ACC112 (cell line): ENCODE data around the gene SLC2A3.
"Not testable (repeated sequence)": the region's sequence is repeated elsewhere in the genome, so short reads cannot be mapped to it uniquely, and the experiment has no call there.

Experiments used
- H2AFZ ChIP-seq: fragments of 200-600 bp; sonication (generic); one replicate; pipeline ENCODE4 v1.6.0; 2017; ENCODE audit warnings: antibody characterized with exemption, low read length; ENCODE audit not compliant: unreplicated experiment
- H3K27ac ChIP-seq: fragments of 200-600 bp; sonication (generic); 2 replicates; pipeline ENCODE4 v1.5.1; 2014; ENCODE audit warnings: low read depth, mild to moderate bottlenecking, antibody characterized with exemption, low read length, moderate library complexity
- H3K27me3 ChIP-seq: fragments of 200-600 bp; sonication (generic); 2 replicates; pipeline ENCODE4 v1.6.1; 2014; ENCODE audit warnings: mild to moderate bottlenecking, antibody characterized with exemption, low read length, moderate library complexity, mixed read lengths; ENCODE audit not compliant: insufficient read depth
- H3K36me3 ChIP-seq: fragments of 200-600 bp; sonication (generic); 2 replicates; pipeline ENCODE4 v1.6.1; 2016; ENCODE audit warnings: mild to moderate bottlenecking, antibody characterized with exemption, low read length, moderate library complexity, mixed read lengths; ENCODE audit not compliant: insufficient read depth
- H3K4me1 ChIP-seq: fragments of 200-600 bp; sonication (generic); one replicate; pipeline ENCODE4 v1.6.1; 2016; ENCODE audit warnings: low read length, mixed read lengths; ENCODE audit not compliant: insufficient read depth, unreplicated experiment, control insufficient read depth
- H3K4me3 ChIP-seq: fragments of 200-600 bp; sonication (generic); 2 replicates; pipeline ENCODE4 v1.5.1; 2014; ENCODE audit warnings: mild to moderate bottlenecking, low read depth, low read length
- H3K79me2 ChIP-seq: fragments of 200-600 bp; sonication (generic); one replicate; pipeline ENCODE4 v1.6.0; 2016; ENCODE audit warnings: low read length; ENCODE audit not compliant: control insufficient read depth, unreplicated experiment, insufficient read depth

Gene SLC2A3

GRCh38 chr12:7935590-7936581 lies at the start of gene SLC2A3:
Gene SLC2A3, minus strand, starts transcription at chr12:7936187. Its CDS starts 153 bp downstream, at chr12:7936034.
- H3K36me3 ChIP-seq = peaks cover 15% of the 10 kb centered on the region
- peak within 1 kb of the TSS; percentile 80 for H3K27ac ChIP-seq

DNA sequence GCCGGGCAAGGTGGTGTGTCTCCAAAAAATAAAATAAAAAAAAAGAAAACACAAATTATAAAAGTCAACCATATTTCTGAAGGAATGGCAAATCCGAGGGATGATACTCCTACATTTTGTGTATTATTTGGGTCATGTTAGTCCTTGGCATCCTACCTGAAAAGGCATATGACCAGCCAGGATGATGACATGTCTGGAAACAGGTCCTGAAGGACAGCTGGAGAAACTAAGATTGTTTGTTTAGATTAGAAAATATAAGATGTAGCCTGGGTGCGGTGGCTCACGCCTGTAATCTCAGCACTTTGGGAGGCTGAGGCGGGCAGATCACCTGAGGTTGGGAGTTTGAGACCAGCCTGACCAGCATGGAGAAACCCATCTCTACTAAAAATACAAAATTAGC lies 48.9 kb upstream of the SLC2A3 start:
- Histone ChIP-seq H3K27ac (no peak overlapping the region), H2AFZ (no peak overlapping the region), H3K79me2 (no peaks in the 10 kb centered on the region), H3K4me3 (no peak overlapping the region), H3K27me3 (no peaks in the 10 kb centered on the region), H3K4me1 (no peaks in the 10 kb centered on the region), H3K36me3 (no peaks in the 10 kb centered on the region)

More at GRCh38 chr12:7935590-7936581, at the start of gene SLC2A3:
- peaks cover 44% of the 10 kb centered on the region for H3K79me2 ChIP-seq
- H2AFZ ChIP-seq = peak within 1 kb of the TSS; percentile 65
- peaks cover 15% of the 10 kb centered on the region for H3K4me1 ChIP-seq
- H3K4me3 ChIP-seq = peak within 1 kb of the TSS; percentile 97
- H3K27me3 ChIP-seq = no peaks in the 10 kb centered on the region

- not testable (repeated sequence) for H3K4me3 ChIP-seq, H3K27me3 ChIP-seq, H2AFZ ChIP-seq, H3K27ac ChIP-seq, H3K79me2 ChIP-seq, H3K4me1 ChIP-seq, H3K36me3 ChIP-seq
Observed at GRCh38 chr12:7983460-7983859, 47.5 kb upstream of the SLC2A3 start.

DNA sequence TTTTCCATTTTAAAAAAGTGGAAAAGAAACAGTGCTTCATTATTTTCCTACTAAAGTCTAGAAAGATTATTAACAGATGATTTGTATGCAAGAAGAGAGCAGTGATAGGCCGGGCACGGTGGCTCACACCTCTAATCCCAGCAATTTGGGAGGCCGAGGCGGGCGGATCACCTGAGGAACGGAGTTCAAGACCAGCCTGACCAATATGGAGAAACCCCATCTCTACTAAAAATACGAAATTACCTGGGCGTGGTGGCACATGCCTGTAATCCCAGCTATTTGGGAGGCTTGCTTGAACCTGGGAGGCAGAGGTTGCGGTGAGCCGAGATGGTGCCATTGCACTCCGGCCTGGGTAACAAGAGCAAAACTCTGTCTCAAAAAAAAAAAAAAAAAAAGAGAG lies 47.0 kb upstream of the SLC2A3 start:
- not testable (repeated sequence) for H3K27me3 ChIP-seq, H3K4me1 ChIP-seq, H3K36me3 ChIP-seq, H3K27ac ChIP-seq, H3K79me2 ChIP-seq, H3K4me3 ChIP-seq, H2AFZ ChIP-seq

DNA sequence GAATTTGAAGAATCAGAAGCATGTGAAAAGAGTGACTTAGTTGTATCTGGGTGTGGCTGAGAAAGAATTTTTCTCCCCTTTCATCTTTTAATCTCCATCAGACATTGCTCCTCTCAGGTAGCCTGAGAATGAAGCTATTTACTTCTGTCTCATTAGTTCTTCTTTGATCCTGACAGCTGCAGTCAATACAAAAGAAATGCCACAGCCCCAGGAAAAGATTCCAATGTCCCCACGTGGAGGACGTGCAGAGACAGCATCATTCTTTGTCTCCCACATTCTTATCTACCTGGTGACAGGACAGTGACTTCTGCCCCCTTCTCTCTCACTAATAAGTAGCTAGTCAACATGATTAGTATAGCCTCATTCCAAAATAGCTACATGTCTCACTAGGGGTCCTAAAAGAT lies 46.3 kb upstream of the SLC2A3 start:
- H3K27ac ChIP-seq, H3K4me3 ChIP-seq, H3K36me3 ChIP-seq, H3K79me2 ChIP-seq, H2AFZ ChIP-seq, H3K27me3 ChIP-seq, H3K4me1 ChIP-seq: not testable (repeated sequence)

- H3K27ac ChIP-seq = no peak overlapping the region
Observed at GRCh38 chr12:7981446-7981845, 45.5 kb upstream of the SLC2A3 start.

GRCh38 chr12:7977351-7978124 lies 41.6 kb upstream of the SLC2A3 start:
- not testable (repeated sequence) for H3K4me1 ChIP-seq, H3K27me3 ChIP-seq, H3K27ac ChIP-seq, H3K36me3 ChIP-seq, H3K79me2 ChIP-seq, H3K4me3 ChIP-seq, H2AFZ ChIP-seq

More at GRCh38 chr12:7981446-7981845, 45.5 kb upstream of the SLC2A3 start:
- Histone ChIP-seq H2AFZ (no peak overlapping the region), H3K4me3 (no peak overlapping the region), H3K79me2 (no peaks in the 10 kb centered on the region), H3K27me3 (no peaks in the 10 kb centered on the region), H3K4me1 (no peaks in the 10 kb centered on the region), H3K36me3 (no peaks in the 10 kb centered on the region)

- H3K27ac ChIP-seq = no peak overlapping the region
- no peak overlapping the region for H3K4me3 ChIP-seq
- peaks cover 9% of the 10 kb centered on the region for H3K4me1 ChIP-seq
- no peaks in the 10 kb centered on the region for H3K36me3 ChIP-seq
- no peaks in the 10 kb centered on the region for H3K27me3 ChIP-seq
- H2AFZ ChIP-seq = no peak overlapping the region
- H3K79me2 ChIP-seq = peaks cover 17% of the 10 kb centered on the region
Observed at GRCh38 chr12:7973457-7973825, 37.5 kb upstream of the SLC2A3 start.

GRCh38 chr12:7972734-7973456 lies 36.9 kb upstream of the SLC2A3 start:
- H3K27ac ChIP-seq = peak overlapping the region; percentile 9; the same call in 1 of the 2 replicates
- H3K79me2 ChIP-seq = peaks cover 22% of the 10 kb centered on the region
- H3K4me3 ChIP-seq = no peak overlapping the region
- peaks cover 9% of the 10 kb centered on the region for H3K4me1 ChIP-seq
- no peaks in the 10 kb centered on the region for H3K27me3 ChIP-seq
- H3K36me3 ChIP-seq = 0 out of 2 replicates have a peak, but pooled peaks cover 4% of the 10 kb centered on the region
- H2AFZ ChIP-seq = no peak overlapping the region

- H2AFZ ChIP-seq, H3K4me3 ChIP-seq, H3K27me3 ChIP-seq, H3K36me3 ChIP-seq, H3K4me1 ChIP-seq: not testable (repeated sequence)
- Histone ChIP-seq H3K27ac (peak overlapping the region; percentile 9; the same call in 1 of the 2 replicates), H3K79me2 (peaks cover 26% of the 10 kb centered on the region)
Observed at GRCh38 chr12:7972269-7972668, 36.3 kb upstream of the SLC2A3 start.
